GDM1 (cell line): ENCODE measurements around the gene EEFSEC.

Source experiments
- DNase-seq: peaks from one replicate; lab custom pipeline; 2025; lab: John Stamatoyannopoulos, UW

EEFSEC gene

GRCh38 chr3:128285967-128286321, 132.7 kb downstream of the EEFSEC start:
- DNase-seq, result no peak

DNA sequence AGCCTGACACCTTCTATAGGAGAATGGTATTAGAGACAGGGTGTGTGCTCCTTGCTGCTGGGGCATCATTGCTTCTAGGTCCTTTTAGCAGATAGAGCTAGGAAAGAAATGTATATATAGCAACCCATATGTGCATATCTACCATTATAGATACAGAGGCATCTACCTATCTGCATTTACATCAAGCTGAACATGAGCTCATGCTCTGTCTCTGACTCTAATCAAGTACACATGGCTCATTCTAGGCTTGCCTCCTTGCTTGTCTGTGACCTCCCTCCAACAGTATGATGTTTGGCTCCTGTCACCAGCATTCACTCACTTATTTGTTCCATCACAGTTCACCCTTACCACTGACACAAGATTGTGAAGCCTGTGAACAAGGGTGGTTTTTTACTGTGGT, 133.4 kb downstream of the EEFSEC start:
- DNase-seq, result no peak

DNA sequence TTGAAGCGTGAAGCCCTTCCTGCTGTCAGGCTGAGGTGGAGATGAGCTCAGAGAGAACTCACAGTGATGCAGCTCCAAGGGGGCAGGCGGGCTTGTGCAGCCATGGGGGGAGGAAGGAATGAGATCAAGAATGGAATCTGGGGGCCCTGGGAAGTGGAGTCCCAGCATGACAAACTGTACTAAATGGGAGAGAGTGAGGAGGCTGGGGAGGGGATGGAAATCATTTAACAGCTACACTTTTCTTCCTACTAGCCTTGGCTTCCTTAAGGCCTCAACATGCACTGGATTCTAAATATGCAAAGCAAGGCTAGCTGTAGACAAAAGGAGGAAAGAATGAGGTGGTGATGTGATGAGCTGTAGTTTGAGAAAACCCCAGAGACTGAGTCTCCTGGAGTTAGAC, 133.9 kb downstream of the EEFSEC start:
- no peak for DNase-seq

DNA sequence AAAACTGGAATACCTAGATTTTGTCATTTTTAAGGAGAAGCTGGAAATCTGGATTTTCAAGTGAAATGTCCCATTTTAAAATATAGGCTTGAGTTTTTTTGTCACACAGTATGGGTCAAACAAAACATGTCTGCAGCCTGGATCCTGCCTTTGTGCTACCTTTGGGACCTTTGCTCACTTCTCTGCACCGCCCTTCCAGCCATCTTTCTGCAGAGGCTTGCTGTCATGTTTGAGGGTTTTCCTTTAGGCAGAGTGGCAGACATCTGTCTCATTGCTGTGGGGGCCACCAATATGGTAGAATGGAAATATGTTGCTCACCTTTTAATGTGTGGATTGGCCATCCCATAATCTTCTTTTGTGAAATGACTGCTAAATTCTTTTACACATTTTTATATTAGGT, 136.3 kb downstream of the EEFSEC start:
- no peak for DNase-seq

DNA sequence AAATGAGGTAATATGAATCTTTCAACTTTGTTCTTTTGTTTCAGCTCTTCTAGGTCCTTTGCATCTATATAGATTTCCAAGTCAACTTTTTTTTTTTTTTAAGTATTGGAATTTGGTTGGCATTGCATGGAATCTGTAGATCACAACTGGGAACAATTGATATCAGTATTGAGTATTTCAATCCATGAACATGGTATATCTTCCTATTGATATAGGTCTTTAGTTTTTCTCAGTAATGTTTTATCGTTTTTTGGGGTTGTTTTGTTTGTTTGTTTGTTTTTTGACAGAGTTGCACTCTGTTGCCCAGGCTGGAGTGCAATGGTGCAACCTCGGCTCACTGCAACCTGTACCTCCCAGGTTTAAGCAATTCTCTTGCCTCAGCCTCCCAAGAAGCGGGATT, 137.2 kb downstream of the EEFSEC start:
- no peak for DNase-seq

GRCh38 chr3:128293930-128294329, 140.6 kb downstream of the EEFSEC start:
- no peak for DNase-seq

DNA sequence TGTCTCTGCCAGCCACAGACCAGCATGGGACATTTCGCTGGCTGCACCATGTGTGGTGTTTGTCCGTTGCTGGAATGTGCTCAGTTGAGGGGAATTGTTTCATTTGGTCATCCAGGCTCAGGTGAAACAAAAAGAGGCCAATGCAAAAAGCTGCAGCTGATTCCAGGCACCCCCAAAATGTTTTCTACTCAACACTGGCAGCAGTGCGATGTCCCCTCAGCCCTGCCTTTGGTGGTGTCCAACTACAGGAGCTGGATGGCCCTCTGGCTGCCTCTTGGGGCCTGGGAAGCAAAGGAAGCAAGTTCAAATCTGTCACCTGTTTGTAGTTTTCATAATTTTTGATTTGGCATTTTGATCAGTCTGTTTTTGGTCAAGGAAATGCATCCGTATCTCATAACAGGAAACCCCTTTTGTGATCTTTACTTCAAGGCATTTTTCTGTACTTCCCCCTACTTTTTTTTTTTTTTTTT, 141.8 kb downstream of the EEFSEC start:
- DNase-seq, result no peak

DNA sequence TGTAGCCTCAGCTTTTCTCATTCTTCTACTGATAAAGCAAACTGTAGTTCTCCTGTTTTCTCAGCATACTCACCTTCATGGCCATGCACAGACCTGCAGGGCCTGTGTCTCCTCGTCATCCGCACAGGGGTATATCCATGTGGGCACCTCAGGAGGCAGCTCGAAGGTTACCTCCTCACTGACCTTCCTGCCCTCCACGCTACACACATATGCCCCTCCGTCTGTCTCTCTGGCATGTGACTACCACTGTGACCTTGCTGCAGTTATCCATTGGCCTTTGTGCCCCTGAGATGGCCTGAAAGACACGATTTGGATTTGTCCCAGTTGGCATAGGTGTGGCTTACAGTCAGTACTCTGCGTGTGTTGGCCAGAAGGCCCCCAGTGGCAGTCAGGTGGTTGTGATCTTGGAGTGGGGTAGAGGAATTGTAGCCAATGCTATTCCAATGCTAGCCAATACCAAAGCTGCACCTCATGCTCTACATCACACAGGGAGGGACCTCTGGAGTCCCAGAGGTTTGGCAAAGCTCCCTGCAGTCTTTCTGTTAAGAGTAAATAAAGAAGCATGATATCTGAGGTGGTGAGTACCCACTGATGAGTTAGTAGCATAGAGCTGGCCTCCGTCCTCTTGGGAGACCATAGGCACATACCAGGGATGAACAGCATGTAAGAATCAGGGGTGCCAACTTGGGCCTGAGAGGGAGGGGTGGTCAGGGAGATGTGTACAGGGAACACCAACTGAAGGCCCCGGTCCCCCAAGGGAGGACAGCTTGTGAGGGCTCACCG, 143.4 kb downstream of the EEFSEC start:
- DNase-seq, result no peak

DNA sequence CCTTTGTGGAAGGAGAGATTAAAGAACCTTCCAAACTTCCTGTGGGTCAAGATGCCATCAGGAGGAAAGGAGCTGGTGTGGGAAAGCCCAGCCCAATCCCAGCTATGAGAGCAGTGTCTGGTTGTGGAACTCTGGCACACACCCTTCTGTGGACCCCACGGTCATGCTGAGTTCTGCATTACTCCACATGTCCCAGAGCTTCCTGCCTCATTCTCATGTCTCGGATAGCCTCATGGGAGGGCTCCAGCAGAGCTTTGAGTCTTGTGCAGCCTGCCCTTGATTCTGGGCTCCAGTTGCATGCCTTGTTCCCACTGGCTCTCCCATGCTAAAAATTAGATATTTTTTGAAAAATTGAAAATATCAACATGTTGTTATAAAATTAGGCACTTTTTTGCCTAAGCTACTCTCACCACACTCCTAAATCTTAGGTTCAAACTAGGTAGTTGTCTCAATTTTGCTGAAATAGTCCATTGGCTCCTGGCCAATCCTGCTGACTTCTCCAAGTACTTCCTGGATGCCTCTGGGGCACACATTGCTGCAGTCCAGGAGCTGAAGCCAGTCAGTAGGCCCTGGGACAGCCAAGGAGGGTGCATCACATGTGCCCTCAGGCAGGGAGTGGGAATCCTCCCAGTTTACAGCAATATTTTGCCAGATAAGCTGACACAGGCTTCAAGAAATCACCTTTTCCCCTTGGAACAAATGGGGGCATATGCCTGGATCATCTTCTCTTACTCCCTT, 144.3 kb downstream of the EEFSEC start:
- DNase-seq, result no peak

GRCh38 chr3:128301186-128302023, 148.1 kb downstream of the EEFSEC start:
- no peak for DNase-seq

GRCh38 chr3:128306481-128306880, 153.2 kb downstream of the EEFSEC start:
- DNase-seq, result no peak

GRCh38 chr3:128307029-128307633, 153.8 kb downstream of the EEFSEC start:
- no peak for DNase-seq

DNA sequence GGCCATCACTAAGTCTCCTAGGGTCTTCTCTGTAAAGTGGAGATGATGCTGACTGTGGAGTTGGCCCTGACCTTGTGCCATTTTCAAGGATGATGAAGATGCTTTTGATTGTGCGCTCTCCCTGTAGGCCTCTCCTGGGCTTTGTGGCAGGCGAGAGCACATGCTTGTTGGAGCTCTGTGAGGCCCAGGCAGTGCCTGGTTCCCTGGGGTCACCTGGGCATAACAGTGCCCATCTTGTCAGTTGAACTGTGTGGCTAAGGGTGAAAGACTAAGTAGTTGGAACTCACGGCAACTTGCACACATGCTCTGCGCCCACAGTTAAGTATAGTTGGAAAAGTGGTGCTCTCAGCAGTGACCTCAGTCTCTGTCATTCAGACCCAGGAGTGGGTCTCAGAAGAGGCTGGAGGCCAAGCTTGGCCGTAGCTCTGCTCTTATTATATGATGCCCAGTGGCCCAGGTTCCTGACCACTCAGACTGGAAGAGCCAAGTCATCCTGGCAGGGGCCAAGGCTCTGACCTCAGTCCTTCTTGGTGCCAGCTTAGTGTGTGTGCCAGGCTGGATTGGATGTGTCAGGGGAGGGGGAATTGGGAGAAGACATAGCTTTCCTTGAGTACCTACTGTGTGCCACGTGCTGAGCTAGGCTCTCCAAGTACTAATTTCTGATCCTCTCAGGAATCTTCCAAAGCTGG, 154.6 kb downstream of the EEFSEC start:
- DNase-seq, result no peak

DNA sequence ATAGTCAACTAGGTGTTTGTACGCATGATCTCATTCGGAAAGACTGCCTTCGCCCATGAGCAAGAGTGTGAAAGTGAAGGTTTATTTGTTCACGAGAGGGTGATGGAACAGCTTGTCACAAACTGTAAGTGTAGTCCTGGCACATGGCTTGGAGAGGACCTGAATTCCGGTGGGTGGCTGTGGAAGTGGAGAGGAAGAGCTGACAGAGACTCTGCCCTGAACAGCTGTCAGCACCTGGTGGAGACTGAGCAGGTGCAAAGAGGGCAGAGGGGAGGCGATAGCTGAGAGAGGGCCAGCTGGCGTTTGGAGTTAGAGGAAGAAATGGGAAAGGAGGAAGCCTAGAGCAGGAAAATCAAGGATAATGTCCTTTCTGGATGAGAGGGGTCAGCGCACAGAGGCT, 155.7 kb downstream of the EEFSEC start:
- no peak for DNase-seq

DNA sequence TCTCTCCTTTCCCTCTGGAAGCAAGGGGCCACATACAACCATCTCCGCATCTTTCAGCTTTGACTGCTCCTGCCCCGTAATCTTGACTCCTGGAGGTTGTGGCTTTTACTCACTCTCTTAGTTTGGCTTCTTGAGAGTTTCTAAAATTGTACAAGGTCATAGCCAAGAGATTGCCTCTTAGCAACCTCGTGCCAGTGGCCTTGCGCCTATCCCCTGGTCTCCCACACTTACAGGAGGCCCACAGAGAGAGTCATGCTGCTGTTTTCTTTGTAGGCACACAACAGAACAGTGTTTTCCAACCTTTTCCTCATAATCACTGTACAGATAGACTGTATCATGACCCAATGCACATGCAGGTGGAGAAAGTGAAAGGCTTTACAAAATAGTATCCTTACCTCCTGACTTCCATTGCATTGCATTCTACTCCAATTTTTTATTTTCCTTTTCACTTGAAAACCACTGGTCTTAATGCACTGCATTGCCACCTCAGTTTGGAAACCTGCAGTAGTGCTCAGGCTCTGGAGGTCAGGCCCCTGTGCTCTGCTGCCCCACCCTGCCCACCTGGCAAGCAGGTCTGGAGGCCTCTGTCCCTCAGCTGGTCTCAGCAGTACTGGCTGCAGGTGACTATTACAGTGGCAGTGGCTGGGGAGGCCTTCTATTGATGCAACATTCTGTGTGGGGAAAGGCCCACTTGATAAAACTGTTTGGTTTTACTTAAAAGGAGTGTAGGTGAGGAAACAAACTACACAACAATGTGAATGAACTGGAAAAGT, 157.2 kb downstream of the EEFSEC start:
- no peak for DNase-seq

DNA sequence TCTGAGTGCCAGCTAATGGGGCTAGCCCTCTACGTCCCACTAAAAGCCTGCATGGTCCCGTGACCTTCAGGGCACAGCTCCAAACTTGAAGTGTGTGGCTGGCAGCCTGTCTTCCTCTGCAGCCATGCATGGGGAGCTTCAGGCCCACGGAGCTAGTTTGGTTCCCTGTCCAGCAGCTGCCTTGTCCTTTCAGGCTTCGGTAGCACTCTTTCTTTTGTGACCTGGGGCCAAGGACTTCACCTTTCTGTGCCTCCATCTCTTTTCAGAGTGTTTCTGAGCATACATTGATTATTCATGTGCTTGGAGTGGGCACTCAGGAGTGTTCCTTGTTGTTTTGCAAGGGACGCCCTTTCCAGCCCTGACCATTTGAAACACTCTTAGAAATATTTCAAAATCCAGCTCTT, 158.2 kb downstream of the EEFSEC start:
- DNase-seq, result no peak

DNA sequence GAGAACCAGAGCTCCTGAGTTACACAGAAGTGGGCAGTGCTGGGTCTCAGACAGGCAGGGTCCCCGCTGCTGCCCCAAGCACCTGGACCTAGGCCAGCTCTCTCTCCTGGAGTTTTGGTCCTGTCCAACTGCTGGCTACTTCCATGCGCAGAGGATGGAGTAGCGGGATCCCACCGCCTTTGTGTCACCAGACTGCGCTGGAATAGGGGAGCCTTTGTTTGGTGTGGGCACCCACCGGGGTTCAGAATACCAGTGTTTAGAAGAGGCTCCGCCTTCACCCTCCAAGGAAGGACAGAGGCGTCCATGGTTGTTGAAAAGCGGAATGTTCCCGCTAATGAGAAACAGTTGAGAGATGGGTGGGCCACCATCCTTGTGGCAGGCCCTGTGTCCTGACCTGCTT, 159.0 kb downstream of the EEFSEC start:
- no peak for DNase-seq

GRCh38 chr3:128313071-128313725, 159.9 kb downstream of the EEFSEC start:
- no peak for DNase-seq

- no peak for DNase-seq
Observed at GRCh38 chr3:128313935-128314334, 160.7 kb downstream of the EEFSEC start.

DNA sequence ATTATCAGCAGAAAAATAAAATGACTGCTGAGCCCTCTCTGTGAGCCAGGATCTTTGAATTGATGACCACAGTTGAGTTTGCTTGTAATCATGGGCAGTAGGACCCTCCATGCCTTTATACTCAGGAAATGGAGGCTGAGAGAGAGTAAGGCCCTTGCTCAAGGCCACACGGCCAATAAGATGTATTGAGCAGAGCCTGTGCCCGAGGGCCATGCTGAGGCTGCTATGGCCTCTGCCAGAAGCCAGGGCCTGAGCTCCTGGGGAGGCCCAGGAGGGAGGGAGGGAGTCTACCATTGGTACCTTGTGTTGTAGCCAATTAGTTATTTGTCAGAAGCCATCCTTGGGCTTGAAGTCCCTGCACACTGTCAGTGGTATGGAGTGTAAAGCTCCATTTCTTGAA, 162.0 kb downstream of the EEFSEC start:
- DNase-seq, result no peak
